HG03558 (cell line): Measurements from ENCODE around the gene FRG1.
A peak's percentile ranks its signal among the peaks of the same experiment; 100 is the strongest.
"Not testable (repeated sequence)": the region's sequence is repeated elsewhere in the genome, so short reads cannot be mapped to it uniquely, and the experiment has no call there.

Experiments used
- ATAC-seq: cut with Tn5 transposase; IDR thresholded peaks from one replicate; pipeline ENCODE4 v1.9.1; 2021; ENCODE audit warnings: moderate number of reproducible peaks; ENCODE audit not compliant: unreplicated experiment; ENCODE audit errors: extremely low read depth

Gene FRG1

GRCh38 chr4:189940178-189941004 is at the start of gene FRG1:
TSS of gene FRG1 (plus strand) at chr4:189940872. CDS start at chr4:189941010, 138 bp downstream.
- peak; percentile 96 for ATAC-seq

- no peak for ATAC-seq
Measured at GRCh38 chr4:189897667-189898066, 43.0 kb upstream of the FRG1 start.

GRCh38 chr4:189899481-189900015 is 41.1 kb upstream of the FRG1 start:
- not testable (repeated sequence) for ATAC-seq

GRCh38 chr4:189904420-189905027 is 36.1 kb upstream of the FRG1 start:
- ATAC-seq, result peak; percentile 85

- ATAC-seq, result no peak
Measured at GRCh38 chr4:189912170-189912569, 28.5 kb upstream of the FRG1 start.

GRCh38 chr4:189917161-189917891 is 23.3 kb upstream of the FRG1 start:
- no peak for ATAC-seq

- ATAC-seq, result no peak
Measured at GRCh38 chr4:189921058-189921457, 19.6 kb upstream of the FRG1 start.

GRCh38 chr4:189926742-189927141 is 13.9 kb upstream of the FRG1 start:
- ATAC-seq, result not testable (repeated sequence)

GRCh38 chr4:189941005-189941450 is 356 bp downstream of the FRG1 start:
- no peak for ATAC-seq

- ATAC-seq, result not testable (repeated sequence)
Measured at GRCh38 chr4:189942412-189942811, 1.7 kb downstream of the FRG1 start.

- ATAC-seq, result not testable (repeated sequence)
Measured at GRCh38 chr4:189944077-189944476, 3.4 kb downstream of the FRG1 start.

GRCh38 chr4:189946906-189947305 is 6.2 kb downstream of the FRG1 start:
- not testable (repeated sequence) for ATAC-seq

GRCh38 chr4:189948486-189948885 is 7.8 kb downstream of the FRG1 start:
- not testable (repeated sequence) for ATAC-seq

- not testable (repeated sequence) for ATAC-seq
Measured at GRCh38 chr4:189969291-189969690, 28.6 kb downstream of the FRG1 start.

GRCh38 chr4:189973646-189974045 is 33.0 kb downstream of the FRG1 start:
- ATAC-seq, result no peak

GRCh38 chr4:189974056-189974455 is 33.4 kb downstream of the FRG1 start:
- no peak for ATAC-seq

- no peak for ATAC-seq
Measured at GRCh38 chr4:189979196-189980047, 38.8 kb downstream of the FRG1 start.

- not testable (repeated sequence) for ATAC-seq
Measured at GRCh38 chr4:189980292-189980691, 39.6 kb downstream of the FRG1 start.

- ATAC-seq, result no peak
Measured at GRCh38 chr4:189981970-189982369, 41.3 kb downstream of the FRG1 start.
